ENCODE results near the gene LMBR1.

DNA sequence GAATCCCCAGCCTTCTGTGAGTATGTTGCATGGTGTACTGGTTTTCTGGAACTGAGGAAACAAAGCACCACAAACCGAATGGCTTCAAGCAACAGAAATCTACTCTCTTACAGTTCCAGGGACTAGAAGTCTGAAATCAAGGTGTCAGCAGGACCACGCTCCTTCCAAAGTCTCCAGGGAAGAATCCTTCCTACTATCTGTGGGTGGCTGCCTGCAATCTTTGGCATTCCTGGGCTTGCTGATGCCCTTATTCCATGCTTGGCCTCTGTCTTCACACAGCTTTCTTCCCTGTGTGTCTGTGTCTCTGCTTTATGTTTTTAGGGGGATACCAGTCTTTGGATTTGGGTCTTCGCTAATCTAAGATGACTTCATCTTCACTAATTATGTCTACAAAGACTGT is 81.3 kb downstream of the LMBR1 start:
- TF ChIP-seq, protein P1, sequence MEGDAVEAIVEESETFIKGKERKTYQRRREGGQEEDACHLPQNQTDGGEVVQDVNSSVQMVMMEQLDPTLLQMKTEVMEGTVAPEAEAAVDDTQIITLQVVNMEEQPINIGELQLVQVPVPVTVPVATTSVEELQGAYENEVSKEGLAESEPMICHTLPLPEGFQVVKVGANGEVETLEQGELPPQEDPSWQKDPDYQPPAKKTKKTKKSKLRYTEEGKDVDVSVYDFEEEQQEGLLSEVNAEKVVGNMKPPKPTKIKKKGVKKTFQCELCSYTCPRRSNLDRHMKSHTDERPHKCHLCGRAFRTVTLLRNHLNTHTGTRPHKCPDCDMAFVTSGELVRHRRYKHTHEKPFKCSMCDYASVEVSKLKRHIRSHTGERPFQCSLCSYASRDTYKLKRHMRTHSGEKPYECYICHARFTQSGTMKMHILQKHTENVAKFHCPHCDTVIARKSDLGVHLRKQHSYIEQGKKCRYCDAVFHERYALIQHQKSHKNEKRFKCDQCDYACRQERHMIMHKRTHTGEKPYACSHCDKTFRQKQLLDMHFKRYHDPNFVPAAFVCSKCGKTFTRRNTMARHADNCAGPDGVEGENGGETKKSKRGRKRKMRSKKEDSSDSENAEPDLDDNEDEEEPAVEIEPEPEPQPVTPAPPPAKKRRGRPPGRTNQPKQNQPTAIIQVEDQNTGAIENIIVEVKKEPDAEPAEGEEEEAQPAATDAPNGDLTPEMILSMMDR (IDR thresholded peaks at IDR 0.05): no peak
- no peak for TF ChIP-seq POLR2A (IDR thresholded peaks at IDR 0.05)

Measured in gastroesophageal sphincter (tissue), 3 donors.